Measurements from ENCODE around the gene SAMD11. TPM values are rescaled to one million over a fixed set of nuclear protein-coding genes. Genes with fewer than 3 reads are reported as not detected.

Gene SAMD11
- total RNA-seq, result 0.98 and 1.3 TPM in 2 replicates

GRCh38 chr1:923131-923990, at the start of gene SAMD11:
Gene SAMD11 (plus strand): TSS chr1:923923. CDS start chr1:924432, 509 bp downstream.

GRCh38 chr1:958823-959730, 35.4 kb downstream of the SAMD11 start, which contains the start of gene NOC2L:
Gene NOC2L (minus strand): TSS chr1:959256. CDS start chr1:959240, 16 bp downstream.

GRCh38 chr1:960363-961131, 36.8 kb downstream of the SAMD11 start, which contains the start of gene KLHL17:
Gene KLHL17 (plus strand): TSS chr1:960584. CDS start chr1:960694, 110 bp downstream.

DNA sequence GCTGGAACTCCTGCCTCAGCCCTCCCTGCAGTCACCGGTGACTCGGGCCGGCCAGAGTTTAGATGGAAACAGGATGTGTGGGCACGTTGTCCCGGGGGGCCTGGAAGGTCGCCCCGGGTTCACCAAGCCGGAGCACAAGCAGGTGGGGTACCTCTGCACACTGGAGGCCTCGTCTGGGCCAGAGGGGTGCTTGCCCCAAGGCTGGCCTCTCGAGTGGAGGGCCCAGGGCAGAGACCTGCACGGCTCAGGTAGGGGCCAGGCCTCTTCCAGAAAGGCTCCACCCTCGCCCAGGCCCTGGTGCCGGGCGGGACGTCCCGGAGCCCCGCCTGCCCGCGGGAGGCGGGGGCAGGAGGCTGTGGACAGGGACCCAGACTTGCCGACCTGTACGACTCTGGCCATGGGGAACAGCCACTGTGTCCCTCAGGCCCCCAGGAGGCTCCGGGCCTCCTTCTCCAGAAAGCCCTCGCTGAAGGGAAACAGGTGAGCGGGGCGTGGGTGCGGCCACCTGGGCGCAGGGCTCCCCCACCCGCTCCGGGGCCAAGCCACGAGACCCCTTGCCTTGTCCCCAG, 42.5 kb downstream of the SAMD11 start, which contains the start of gene PLEKHN1:
Gene PLEKHN1 (plus strand): TSS at position 348 of the 569 bp plus-strand sequence. CDS start 50 bp downstream, at position 398.

DNA sequence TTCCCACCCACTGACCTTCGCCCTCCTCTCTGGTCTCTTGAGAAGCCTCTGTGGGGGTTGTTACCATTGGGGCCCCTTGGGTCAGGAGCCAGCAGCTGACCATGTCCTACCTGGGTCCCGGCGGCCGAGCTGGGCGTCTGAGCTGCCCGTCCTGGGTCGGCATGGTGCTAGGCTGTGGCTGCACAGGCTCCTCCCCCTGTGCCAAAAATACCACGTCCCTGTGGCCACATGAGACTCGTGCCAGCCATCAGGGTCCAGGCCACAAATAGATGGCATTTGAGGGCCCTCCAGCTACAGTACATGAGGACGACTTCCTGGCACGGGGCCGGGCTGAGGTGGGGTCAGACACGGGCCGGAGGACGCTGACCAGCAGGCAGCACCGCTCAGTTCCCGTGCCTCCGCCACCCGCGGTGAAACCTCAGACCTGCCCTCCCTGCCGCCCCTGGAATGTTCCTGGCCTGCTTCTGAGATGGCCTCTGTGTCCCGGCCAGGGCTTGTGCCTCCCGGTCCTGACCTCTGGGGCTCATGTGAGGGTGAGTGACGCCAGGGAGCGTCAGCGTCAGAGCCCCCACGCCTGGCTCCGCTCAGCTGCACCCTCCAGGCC, 58.3 kb downstream of the SAMD11 start, which contains the start of gene PERM1:
Gene PERM1 (minus strand): TSS at position 139 of the 604 bp plus-strand sequence. CDS start 1,064 bp downstream, outside the sequence.

Other genes with a start within 250 kb of the SAMD11 start
- gene OR4F16, start 237.3 kb upstream of the SAMD11 start, total RNA-seq, result not detected in 2 replicates
- gene NOC2L, start 35.3 kb downstream of the SAMD11 start, total RNA-seq, result 115 and 127 TPM in 2 replicates
- 19.6 and 20.5 TPM in 2 replicates for gene KLHL17, start 36.7 kb downstream of the SAMD11 start, total RNA-seq
- gene PLEKHN1, start 42.6 kb downstream of the SAMD11 start, total RNA-seq, result 13.5 and 16.1 TPM in 2 replicates
- 0.35 TPM in 1 of 2 replicates, not detected in the other for gene PERM1, start 58.2 kb downstream of the SAMD11 start, total RNA-seq
- 56.3 and 58.9 TPM in 2 replicates for gene HES4, start 76.2 kb downstream of the SAMD11 start, total RNA-seq
- gene ISG15, start 89.6 kb downstream of the SAMD11 start, total RNA-seq, result 23.9 and 28.7 TPM in 2 replicates
- gene AGRN, start 96.2 kb downstream of the SAMD11 start, total RNA-seq, result 269 and 285 TPM in 2 replicates
- gene RNF223, start 150.4 kb downstream of the SAMD11 start, total RNA-seq, result 1.3 and 2.2 TPM in 2 replicates
- gene C1orf159, start 192.2 kb downstream of the SAMD11 start, total RNA-seq, result 12.7 and 22.9 TPM in 2 replicates
- gene TTLL10, start 250.0 kb downstream of the SAMD11 start, total RNA-seq, result not detected in 2 replicates